Esophagus squamous epithelium (tissue), 4 donors: ENCODE results near the gene ZDHHC14.

Source experiments
- POLR2A ChIP-seq, 4 donors: fragments of 450-650 bp; IDR thresholded peaks; one replicate each; pipeline ENCODE4 v1.6.1; 2017; ENCODE audit warnings: antibody characterized with exemption in 4 of 4, mild to moderate bottlenecking in 4 of 4, moderate library complexity in 3 of 4
- TF ChIP-seq, protein P1 (sequence below), 6 experiments: fragments of 450-650 bp in 4 of 6; fragments of 200-600 bp in 2 of 6; sonication (generic) in 2 of 6; IDR thresholded peaks; one replicate each; pipeline ENCODE4 v1.5.1; 2016 to 2019; ENCODE audit warnings: antibody characterized with exemption in 6 of 6, mild to moderate bottlenecking in 4 of 6, moderate library complexity in 4 of 6

- TF ChIP-seq, protein P1, sequence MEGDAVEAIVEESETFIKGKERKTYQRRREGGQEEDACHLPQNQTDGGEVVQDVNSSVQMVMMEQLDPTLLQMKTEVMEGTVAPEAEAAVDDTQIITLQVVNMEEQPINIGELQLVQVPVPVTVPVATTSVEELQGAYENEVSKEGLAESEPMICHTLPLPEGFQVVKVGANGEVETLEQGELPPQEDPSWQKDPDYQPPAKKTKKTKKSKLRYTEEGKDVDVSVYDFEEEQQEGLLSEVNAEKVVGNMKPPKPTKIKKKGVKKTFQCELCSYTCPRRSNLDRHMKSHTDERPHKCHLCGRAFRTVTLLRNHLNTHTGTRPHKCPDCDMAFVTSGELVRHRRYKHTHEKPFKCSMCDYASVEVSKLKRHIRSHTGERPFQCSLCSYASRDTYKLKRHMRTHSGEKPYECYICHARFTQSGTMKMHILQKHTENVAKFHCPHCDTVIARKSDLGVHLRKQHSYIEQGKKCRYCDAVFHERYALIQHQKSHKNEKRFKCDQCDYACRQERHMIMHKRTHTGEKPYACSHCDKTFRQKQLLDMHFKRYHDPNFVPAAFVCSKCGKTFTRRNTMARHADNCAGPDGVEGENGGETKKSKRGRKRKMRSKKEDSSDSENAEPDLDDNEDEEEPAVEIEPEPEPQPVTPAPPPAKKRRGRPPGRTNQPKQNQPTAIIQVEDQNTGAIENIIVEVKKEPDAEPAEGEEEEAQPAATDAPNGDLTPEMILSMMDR (IDR thresholded peaks at IDR 0.05) = no peak
- no peak for TF ChIP-seq POLR2A (IDR thresholded peaks at IDR 0.05)
Observed at GRCh38 chr6:157672726-157673412, 291.9 kb downstream of the ZDHHC14 start.
